ENCODE measurements around the gene EVX2. TPM values are rescaled to one million over a fixed set of nuclear protein-coding genes. Genes with fewer than 3 reads are reported as not detected.
A peak's percentile ranks its signal among the peaks of the same experiment; 100 is the strongest.

Gene EVX2
- total and polyA plus RNA-seq, 2 of the 4 experiments (the other 2 are of a cell fraction) = not detected

- Histone ChIP-seq H3K9ac (ENCODE audit: low read depth, low read length) (no peak overlapping the region), H3K18ac (ENCODE audit: low read depth, low read length) (no peak overlapping the region), H3K14ac (replicated peaks; ENCODE audit: low read depth, low read length) (no peak overlapping the region), H3K27me3 (ENCODE audit: control insufficient read depth, insufficient read depth, low read length) (peaks cover 85% of the 10 kb centered on the region), H2BK20ac (ENCODE audit: low read depth, low read length) (no peak overlapping the region), H3K9me1 (ENCODE audit: insufficient read depth, low read length) (no peaks in the 10 kb centered on the region), H2BK120ac (ENCODE audit: low read depth, low read length) (no peak overlapping the region), H2BK15ac (ENCODE audit: low read depth, low read length) (no peak overlapping the region), H3K36me3 (ENCODE audit: control insufficient read depth, insufficient read depth, low read length) (no peaks in the 10 kb centered on the region), H2AK9ac (replicated peaks; ENCODE audit: low read depth, low read length, poor library complexity) (no peak overlapping the region), H3K27ac (ENCODE audit: insufficient read depth, low read length) (no peak overlapping the region), H4K5ac (ENCODE audit: low read depth, low read length) (no peak overlapping the region), H3K4me2 (ENCODE audit: low read depth, low read length) (peak overlapping the region; percentile 38), H4K8ac (ENCODE audit: low read depth in 2 of 2, low read length in 2 of 2) (no peak overlapping the region), H3K9me3 (ENCODE audit: control insufficient read depth, insufficient read depth, low read length) (peaks cover 24% of the 10 kb centered on the region), H2BK5ac (ENCODE audit: low read depth, low read length, poor library complexity, severe bottlenecking) (no peak overlapping the region), H3K23ac (ENCODE audit: low read depth, low read length) (no peak overlapping the region), H4K20me1 (ENCODE audit: insufficient read depth, low read length) (peaks cover 3% of the 10 kb centered on the region; the same call in 1 of the 2 replicates), H2AK5ac (ENCODE audit: low read depth, low read length) (no peak overlapping the region), H4K91ac (ENCODE audit: insufficient read depth, low read depth, low read length) (no peak overlapping the region), H3K4me3 (ENCODE audit: insufficient read depth, low read depth, low read length) (peak overlapping the region; percentile 14; the same call in 1 of the 2 replicates), H3K4me1 (ENCODE audit: control insufficient read depth, insufficient read depth, low read length) (peaks cover 1% of the 10 kb centered on the region), H3K4ac (ENCODE audit: low read depth, low read length) (no peak overlapping the region), H3K79me1 (ENCODE audit: low read depth in 1 of 2, low read length in 2 of 2) (no peaks in the 10 kb centered on the region), H2AFZ (replicated peaks; ENCODE audit: low read length, poor library complexity) (peak overlapping the region; percentile 66), H3K56ac (ENCODE audit: extremely low read depth, insufficient read depth, low read length) (no peak overlapping the region)
- intact Hi-C loops (cut with micrococcal nuclease) (no loop called here), in situ Hi-C loops (cut with MboI; ENCODE audit: low sequenced_read_pairs) (loop anchor here (25.0 kb wide), 2 partner anchors 1043 to 1343 kb away; no protein-coding TSS in a partner anchor), dilution Hi-C loops (cut with HindIII; ENCODE audit: low sequenced_read_pairs, unreplicated experiment) (no loop called here)
- ATAC-seq (ENCODE audit: low read depth) = peak; percentile 60
- CTCF ChIA-PET = interaction anchor here (1.0 kb wide), 1 partner anchor 390 kb away, joined by 3 read pairs; no protein-coding TSS in a partner anchor
- DNase-seq = peak; percentile 30
- TF ChIP-seq MAZ (IDR thresholded peaks at IDR 0.05; ENCODE audit: borderline replicate concordance, low read depth, low read length) (no peak), SMC3 (IDR thresholded peaks at IDR 0.05; ENCODE audit: low read depth, low read length) (peak; percentile 54), CTCF (conservative IDR thresholded peaks at IDR 0.05; ENCODE audit: low read depth, low read length) (peak; percentile 67), RAD21 (IDR thresholded peaks at IDR 0.05; ENCODE audit: low read length) (peak; percentile 39), RCOR1 (IDR thresholded peaks at IDR 0.05; ENCODE audit: insufficient replicate concordance, low read length) (no peak)
- 2% methylated on average over 30 of the region's 86 CpGs; no CpG with 5 or more reads in 1 of the 2 experiments for WGBS, 2 experiments (ENCODE audit: extremely low coverage in 2 of 2, insufficient read length in 1 of 2)
- BruUV-seq (replicated peaks) = no TSS peak
- POLR2A ChIA-PET (ENCODE audit: unreplicated experiment) = no interaction called here
These were observed 3.8 kb downstream of the EVX2 start for GRCh38 chr2:176079831-176080539.

Measured in IMR-90 (cell line).